Measurements from ENCODE around the gene PRR27. TPM values are rescaled to one million over a fixed set of nuclear protein-coding genes. Genes with fewer than 3 reads are reported as not detected.

Gene PRR27
- total RNA-seq, 5 donors from 2014 or later (not counting 1 experiment from before 2014, with no cell fraction given): not detected

GRCh38 chr4:70182517-70183167, 28.6 kb downstream of the PRR27 start:
- Mint-ChIP-seq H3K4me1 (no peaks in the 10 kb centered on the region), H3K4me3 (no peak overlapping the region), H3K36me3 (no peaks in the 10 kb centered on the region), H3K27me3 (no peaks in the 10 kb centered on the region), H3K27ac (no peak overlapping the region), H3K9me3 (no peaks in the 10 kb centered on the region)
- H3K4me3 ChIP-seq (ENCODE audit: control insufficient read depth in 1 of 2, extremely low read depth in 1 of 2, low read length in 1 of 2): no peak overlapping the region
- H3K36me3 ChIP-seq (ENCODE audit: control insufficient read depth in 2 of 2, extremely low read depth in 1 of 2, insufficient read depth in 1 of 2, low read length in 1 of 2): no peaks in the 10 kb centered on the region
- ChIA-PET CTCF (interaction anchor here (0.5 to 0.6 kb wide), 2 partner anchors 15 to 297 kb away, joined by 5 to 6 read pairs; no protein-coding TSS in a partner anchor), POLR2A (no interaction called here)
- no peaks in the 10 kb centered on the region for H3K4me1 ChIP-seq (ENCODE audit: control insufficient read depth in 1 of 2, extremely low read depth in 1 of 2, insufficient read depth in 2 of 2, low read length in 2 of 2)
- DNase-seq: no peak
- 75% methylated on average over 1 of the region's 2 CpGs for WGBS (ENCODE audit: insufficient coverage)
- H3K9me3 ChIP-seq: no peaks in the 10 kb centered on the region
- no peak overlapping the region for H3K27ac ChIP-seq (ENCODE audit: low read length)
- H3K27me3 ChIP-seq (replicated peaks in 1 of 2; ENCODE audit: control insufficient read depth in 2 of 2, extremely low read depth in 1 of 2, insufficient read depth in 2 of 2, low read length in 1 of 2): no peaks in the 10 kb centered on the region
- ATAC-seq (replicated peaks in 1 of 4): no peak

- no peak for ATAC-seq (replicated peaks in 1 of 4)
These were observed 29.3 kb downstream of the PRR27 start for GRCh38 chr4:70183168-70183939.

GRCh38 chr4:70183940-70184246, 29.9 kb downstream of the PRR27 start:
- Mint-ChIP-seq H3K27ac (no peak overlapping the region), H3K4me1 (no peaks in the 10 kb centered on the region), H3K4me3 (no peak overlapping the region), H3K9me3 (no peaks in the 10 kb centered on the region), H3K27me3 (no peaks in the 10 kb centered on the region), H3K36me3 (no peaks in the 10 kb centered on the region)
- no peak for DNase-seq
- no CpG with 5 or more reads among the region's 1 CpG for WGBS (ENCODE audit: insufficient coverage)
- no peak for ATAC-seq (replicated peaks in 1 of 4)
- Histone ChIP-seq H3K4me1 (ENCODE audit: control insufficient read depth in 1 of 2, extremely low read depth in 1 of 2, insufficient read depth in 2 of 2, low read length in 2 of 2) (no peaks in the 10 kb centered on the region), H3K4me3 (ENCODE audit: control insufficient read depth in 1 of 2, extremely low read depth in 1 of 2, low read length in 1 of 2) (no peak overlapping the region), H3K27me3 (replicated peaks in 1 of 2; ENCODE audit: control insufficient read depth in 2 of 2, extremely low read depth in 1 of 2, insufficient read depth in 2 of 2, low read length in 1 of 2) (no peaks in the 10 kb centered on the region), H3K36me3 (ENCODE audit: control insufficient read depth in 2 of 2, extremely low read depth in 1 of 2, insufficient read depth in 1 of 2, low read length in 1 of 2) (no peaks in the 10 kb centered on the region), H3K27ac (ENCODE audit: low read length) (no peak overlapping the region), H3K9me3 (no peaks in the 10 kb centered on the region)
- ChIA-PET CTCF (no interaction called here), POLR2A (no interaction called here)

More at GRCh38 chr4:70183168-70183939, 29.3 kb downstream of the PRR27 start:
- Mint-ChIP-seq H3K9me3 (no peaks in the 10 kb centered on the region), H3K27ac (no peak overlapping the region), H3K4me1 (no peaks in the 10 kb centered on the region), H3K27me3 (no peaks in the 10 kb centered on the region), H3K36me3 (no peaks in the 10 kb centered on the region), H3K4me3 (no peak overlapping the region)
- no peak overlapping the region for H3K27ac ChIP-seq (ENCODE audit: low read length)
- ChIA-PET POLR2A (no interaction called here), CTCF (no interaction called here)
- 27% methylated on average over 2 of the region's 6 CpGs for WGBS (ENCODE audit: insufficient coverage)
- H3K36me3 ChIP-seq (ENCODE audit: control insufficient read depth in 2 of 2, extremely low read depth in 1 of 2, insufficient read depth in 1 of 2, low read length in 1 of 2): no peaks in the 10 kb centered on the region
- no peaks in the 10 kb centered on the region for H3K4me1 ChIP-seq (ENCODE audit: control insufficient read depth in 1 of 2, extremely low read depth in 1 of 2, insufficient read depth in 2 of 2, low read length in 2 of 2)
- no peaks in the 10 kb centered on the region for H3K27me3 ChIP-seq (replicated peaks in 1 of 2; ENCODE audit: control insufficient read depth in 2 of 2, extremely low read depth in 1 of 2, insufficient read depth in 2 of 2, low read length in 1 of 2)
- H3K4me3 ChIP-seq (ENCODE audit: control insufficient read depth in 1 of 2, extremely low read depth in 1 of 2, low read length in 1 of 2): no peak overlapping the region
- peak in 1 of 35 experiments; percentile 26 for DNase-seq
- no peaks in the 10 kb centered on the region for H3K9me3 ChIP-seq

- H3K4me3 ChIP-seq (ENCODE audit: control insufficient read depth in 1 of 2, extremely low read depth in 1 of 2, low read length in 1 of 2): no peak overlapping the region
- no peaks in the 10 kb centered on the region for H3K9me3 ChIP-seq
- H3K27ac ChIP-seq (ENCODE audit: low read length): no peak overlapping the region
- H3K4me1 Mint-ChIP-seq: no peaks in the 10 kb centered on the region
- H3K27me3 ChIP-seq (replicated peaks in 1 of 2; ENCODE audit: control insufficient read depth in 2 of 2, extremely low read depth in 1 of 2, insufficient read depth in 2 of 2, low read length in 1 of 2): no peaks in the 10 kb centered on the region
- no CpG with 5 or more reads among the region's 1 CpG for WGBS (ENCODE audit: insufficient coverage)
- no peaks in the 10 kb centered on the region for H3K27me3 Mint-ChIP-seq
- CTCF ChIA-PET: no interaction called here
- no peak for DNase-seq
- no peak overlapping the region for H3K27ac Mint-ChIP-seq
- H3K4me1 ChIP-seq (ENCODE audit: control insufficient read depth in 1 of 2, extremely low read depth in 1 of 2, insufficient read depth in 2 of 2, low read length in 2 of 2): no peaks in the 10 kb centered on the region
- no peaks in the 10 kb centered on the region for H3K36me3 ChIP-seq (ENCODE audit: control insufficient read depth in 2 of 2, extremely low read depth in 1 of 2, insufficient read depth in 1 of 2, low read length in 1 of 2)
- POLR2A ChIA-PET: no interaction called here
- no peak overlapping the region for H3K4me3 Mint-ChIP-seq
- no peaks in the 10 kb centered on the region for H3K36me3 Mint-ChIP-seq
- no peak for ATAC-seq (replicated peaks in 1 of 4)
- peaks cover 0 to 2% (median 0%) of the 10 kb centered on the region in 3 donors for H3K9me3 Mint-ChIP-seq
These were observed 33.2 kb downstream of the PRR27 start for GRCh38 chr4:70187216-70187615.

- no peak for DNase-seq
- POLR2A ChIA-PET: no interaction called here
- H3K4me1 ChIP-seq (ENCODE audit: control insufficient read depth in 1 of 2, extremely low read depth in 1 of 2, insufficient read depth in 2 of 2, low read length in 2 of 2): no peaks in the 10 kb centered on the region
- H3K9me3 Mint-ChIP-seq: peaks cover 0 to 2% (median 0%) of the 10 kb centered on the region in 3 donors
- H3K36me3 Mint-ChIP-seq: no peaks in the 10 kb centered on the region
- H3K4me3 ChIP-seq (ENCODE audit: control insufficient read depth in 1 of 2, extremely low read depth in 1 of 2, low read length in 1 of 2): no peak overlapping the region
- H3K27ac Mint-ChIP-seq: no peak overlapping the region
- no peak overlapping the region for H3K4me3 Mint-ChIP-seq
- WGBS (ENCODE audit: insufficient coverage): no CpG with 5 or more reads among the region's 1 CpG
- no peaks in the 10 kb centered on the region for H3K4me1 Mint-ChIP-seq
- no peaks in the 10 kb centered on the region for H3K27me3 Mint-ChIP-seq
- H3K36me3 ChIP-seq (ENCODE audit: control insufficient read depth in 2 of 2, extremely low read depth in 1 of 2, insufficient read depth in 1 of 2, low read length in 1 of 2): no peaks in the 10 kb centered on the region
- CTCF ChIA-PET: no interaction called here
- no peak for ATAC-seq (replicated peaks in 1 of 4)
- H3K9me3 ChIP-seq: no peaks in the 10 kb centered on the region
- H3K27me3 ChIP-seq (replicated peaks in 1 of 2; ENCODE audit: control insufficient read depth in 2 of 2, extremely low read depth in 1 of 2, insufficient read depth in 2 of 2, low read length in 1 of 2): no peaks in the 10 kb centered on the region
- no peak overlapping the region for H3K27ac ChIP-seq (ENCODE audit: low read length)
These were observed 36.5 kb downstream of the PRR27 start for GRCh38 chr4:70190579-70190978.

GRCh38 chr4:70191647-70192046, 37.6 kb downstream of the PRR27 start:
- Mint-ChIP-seq H3K9me3 (peaks cover 0 to 2% (median 0%) of the 10 kb centered on the region in 3 donors), H3K27ac (no peak overlapping the region), H3K27me3 (no peaks in the 10 kb centered on the region), H3K4me3 (no peak overlapping the region), H3K4me1 (no peaks in the 10 kb centered on the region), H3K36me3 (no peaks in the 10 kb centered on the region)
- DNase-seq (no peak), ATAC-seq (replicated peaks in 1 of 4) (no peak)
- H3K4me3 ChIP-seq (ENCODE audit: control insufficient read depth in 1 of 2, extremely low read depth in 1 of 2, low read length in 1 of 2): no peak overlapping the region
- H3K4me1 ChIP-seq (ENCODE audit: control insufficient read depth in 1 of 2, extremely low read depth in 1 of 2, insufficient read depth in 2 of 2, low read length in 2 of 2): no peaks in the 10 kb centered on the region
- H3K36me3 ChIP-seq (ENCODE audit: control insufficient read depth in 2 of 2, extremely low read depth in 1 of 2, insufficient read depth in 1 of 2, low read length in 1 of 2): no peaks in the 10 kb centered on the region
- ChIA-PET POLR2A (no interaction called here), CTCF (no interaction called here)
- no peak overlapping the region for H3K27ac ChIP-seq (ENCODE audit: low read length)
- no peaks in the 10 kb centered on the region for H3K27me3 ChIP-seq (replicated peaks in 1 of 2; ENCODE audit: control insufficient read depth in 2 of 2, extremely low read depth in 1 of 2, insufficient read depth in 2 of 2, low read length in 1 of 2)
- WGBS (ENCODE audit: insufficient coverage): no CpG with 5 or more reads among the region's 1 CpG
- no peaks in the 10 kb centered on the region for H3K9me3 ChIP-seq

Measured in T-cell (primary cell).